ENCODE results near the gene ASCL2. TPM values are rescaled to one million over a fixed set of nuclear protein-coding genes. Genes with fewer than 3 reads are reported as not detected.
"Not testable (repeated sequence)": the region's sequence is repeated elsewhere in the genome, so short reads cannot be mapped to it uniquely, and the experiment has no call there.

The ASCL2 gene
- total and polyA plus RNA-seq, 10 donors: 0.68 to 3.0 (median 2.3) TPM

GRCh38 chr11:2247496-2247895, 22.9 kb downstream of the ASCL2 start:
- no peak overlapping the region for H3K4me3 ChIP-seq
- H3K4me1 ChIP-seq: no peaks in the 10 kb centered on the region
- TF ChIP-seq POLR2A (IDR thresholded peaks at IDR 0.05) (no peak), POLR2AphosphoS5 (IDR thresholded peaks at IDR 0.05) (no peak)
- TF ChIP-seq, protein P1, sequence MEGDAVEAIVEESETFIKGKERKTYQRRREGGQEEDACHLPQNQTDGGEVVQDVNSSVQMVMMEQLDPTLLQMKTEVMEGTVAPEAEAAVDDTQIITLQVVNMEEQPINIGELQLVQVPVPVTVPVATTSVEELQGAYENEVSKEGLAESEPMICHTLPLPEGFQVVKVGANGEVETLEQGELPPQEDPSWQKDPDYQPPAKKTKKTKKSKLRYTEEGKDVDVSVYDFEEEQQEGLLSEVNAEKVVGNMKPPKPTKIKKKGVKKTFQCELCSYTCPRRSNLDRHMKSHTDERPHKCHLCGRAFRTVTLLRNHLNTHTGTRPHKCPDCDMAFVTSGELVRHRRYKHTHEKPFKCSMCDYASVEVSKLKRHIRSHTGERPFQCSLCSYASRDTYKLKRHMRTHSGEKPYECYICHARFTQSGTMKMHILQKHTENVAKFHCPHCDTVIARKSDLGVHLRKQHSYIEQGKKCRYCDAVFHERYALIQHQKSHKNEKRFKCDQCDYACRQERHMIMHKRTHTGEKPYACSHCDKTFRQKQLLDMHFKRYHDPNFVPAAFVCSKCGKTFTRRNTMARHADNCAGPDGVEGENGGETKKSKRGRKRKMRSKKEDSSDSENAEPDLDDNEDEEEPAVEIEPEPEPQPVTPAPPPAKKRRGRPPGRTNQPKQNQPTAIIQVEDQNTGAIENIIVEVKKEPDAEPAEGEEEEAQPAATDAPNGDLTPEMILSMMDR (IDR thresholded peaks at IDR 0.05 in 8 of 11, conservative IDR thresholded peaks at IDR 0.05 in 3 of 11): no peak
- WGBS, 5 donors: 71 to 95% (median 90%) methylated on average over 7 of the region's 7 CpGs
- peaks cover 0 to 6% (median 5%) of the 10 kb centered on the region in 8 donors for H3K9me3 ChIP-seq
- H3K27me3 ChIP-seq (replicated peaks in 1 of 7): no peaks in the 10 kb centered on the region
- intact Hi-C loops (cut with DNase I; ENCODE audit: low total_unique reads): no loop called here
- no peak for DNase-seq
- no peaks in the 10 kb centered on the region for H3K36me3 ChIP-seq
- no peak overlapping the region for H3K27ac ChIP-seq

- no peak for DNase-seq
- TF ChIP-seq POLR2AphosphoS5 (IDR thresholded peaks at IDR 0.05) (no peak), POLR2A (IDR thresholded peaks at IDR 0.05) (no peak)
- TF ChIP-seq, protein P1 (IDR thresholded peaks at IDR 0.05 in 8 of 11, conservative IDR thresholded peaks at IDR 0.05 in 3 of 11): no peak
- Histone ChIP-seq H3K4me3 (no peak overlapping the region), H3K9me3 (peaks cover 0 to 27% (median 18%) of the 10 kb centered on the region in 8 donors), H3K4me1 (no peaks in the 10 kb centered on the region), H3K36me3 (no peaks in the 10 kb centered on the region), H3K27ac (no peak overlapping the region), H3K27me3 (replicated peaks in 1 of 7) (peaks cover 0 to 4% (median 0%) of the 10 kb centered on the region in 7 donors)
- intact Hi-C loops (cut with DNase I; ENCODE audit: low total_unique reads): no loop called here
- 72 to 80% (median 73%) methylated on average over 3 of the region's 3 CpGs for WGBS, 5 donors
Measured at GRCh38 chr11:2240834-2241233, 29.6 kb downstream of the ASCL2 start.

DNA sequence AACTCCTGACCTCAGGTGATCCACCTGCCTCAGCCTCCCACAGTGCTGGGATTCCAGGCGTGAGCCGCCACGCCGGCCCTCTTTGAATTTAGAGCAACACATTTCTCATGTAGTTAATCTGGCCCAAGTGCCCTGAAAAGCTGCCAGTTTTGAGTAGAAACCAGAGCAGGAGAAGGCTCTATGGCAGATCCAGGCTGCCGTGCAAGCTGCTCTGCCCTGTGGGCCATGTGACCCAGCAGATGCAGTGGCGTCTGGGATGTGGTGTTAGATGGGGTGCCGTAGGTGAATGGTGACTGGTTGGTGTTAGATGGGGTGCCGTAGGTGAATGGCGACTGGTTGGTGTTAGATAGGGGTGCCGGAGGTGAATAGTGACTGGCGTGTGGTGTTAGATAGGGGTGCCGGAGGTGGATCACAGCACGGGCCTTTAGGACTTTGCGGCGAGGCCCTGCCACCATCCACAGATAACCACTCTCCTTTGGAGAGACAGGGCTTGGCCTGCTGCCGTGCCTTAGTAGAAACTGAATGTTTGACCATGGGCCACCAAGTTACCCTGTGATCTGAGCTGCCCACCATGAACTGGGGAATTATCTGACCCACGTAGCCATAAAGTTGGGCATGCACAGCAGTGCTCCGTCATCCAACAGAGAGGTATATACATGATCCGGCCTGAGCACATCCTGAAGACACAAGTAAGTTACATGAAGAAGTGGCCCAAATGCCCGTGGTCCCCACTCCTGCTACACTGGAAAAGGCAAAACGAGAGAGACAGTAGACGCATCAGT, 32.7 kb downstream of the ASCL2 start:
- no peak overlapping the region for H3K27ac ChIP-seq
- H3K9me3 ChIP-seq: peaks cover 0 to 23% (median 14%) of the 10 kb centered on the region in 8 donors
- no peaks in the 10 kb centered on the region for H3K36me3 ChIP-seq
- TF ChIP-seq, protein P1 (IDR thresholded peaks at IDR 0.05 in 8 of 11, conservative IDR thresholded peaks at IDR 0.05 in 3 of 11): no peak
- TF ChIP-seq POLR2A (IDR thresholded peaks at IDR 0.05) (no peak), POLR2AphosphoS5 (IDR thresholded peaks at IDR 0.05) (no peak)
- peaks cover 0 to 4% (median 0%) of the 10 kb centered on the region in 7 donors for H3K27me3 ChIP-seq (replicated peaks in 1 of 7)
- WGBS, 5 donors: 91 to 97% (median 92%) methylated on average over 21 to 22 of the region's 22 CpGs
- DNase-seq: peak; percentile 47
- intact Hi-C loops (cut with DNase I; ENCODE audit: low total_unique reads): no loop called here
- H3K4me1 ChIP-seq: no peaks in the 10 kb centered on the region
- H3K4me3 ChIP-seq: no peak overlapping the region

GRCh38 chr11:2236381-2237134, 33.8 kb downstream of the ASCL2 start:
- WGBS, 5 donors: 87 to 94% (median 92%) methylated on average over 19 to 23 of the region's 23 CpGs
- peak; percentile 28 for DNase-seq
- H3K4me3 ChIP-seq; H3K27ac ChIP-seq; H3K36me3 ChIP-seq; intact Hi-C loops (cut with DNase I; ENCODE audit: low total_unique reads); H3K4me1 ChIP-seq; H3K27me3 ChIP-seq (replicated peaks in 1 of 7): not testable (repeated sequence)
- H3K9me3 ChIP-seq: peaks cover 0 to 12% (median 3%) of the 10 kb centered on the region in 8 donors

All from spleen (tissue), 11 donors.